Activated T-cell treated with anti-CD3 and anti-CD28 coated beads, Interleukin-2, amount 50 U/mL, for 1 hour (primary cell): ENCODE results near the gene DMRT3.

Experiments
- DNase-seq: peaks from one replicate; pipeline ENCODE4 v3.0.0-alpha.2; 2020

DMRT3 gene

GRCh38 chr9:1005043-1005667 lies 28.7 kb downstream of the DMRT3 start:
- DNase-seq = no peak

- DNase-seq = no peak
Measured at GRCh38 chr9:1007312-1007711, 30.9 kb downstream of the DMRT3 start.

- no peak for DNase-seq
Measured at GRCh38 chr9:1008216-1008615, 31.8 kb downstream of the DMRT3 start.

GRCh38 chr9:1009101-1009707 lies 32.7 kb downstream of the DMRT3 start:
- DNase-seq = peak; percentile 67

GRCh38 chr9:1013021-1013420 lies 36.6 kb downstream of the DMRT3 start:
- no peak for DNase-seq

- DNase-seq = no peak
Measured at GRCh38 chr9:1014225-1014624, 37.8 kb downstream of the DMRT3 start.

- DNase-seq = no peak
Measured at GRCh38 chr9:1014640-1015039, 38.2 kb downstream of the DMRT3 start.

GRCh38 chr9:1018121-1018520 lies 41.7 kb downstream of the DMRT3 start:
- DNase-seq = no peak

- DNase-seq = no peak
Measured at GRCh38 chr9:1024112-1024511, 47.7 kb downstream of the DMRT3 start.

GRCh38 chr9:1025131-1025530 lies 48.7 kb downstream of the DMRT3 start:
- DNase-seq = no peak

- DNase-seq = no peak
Measured at GRCh38 chr9:1026219-1026618, 49.8 kb downstream of the DMRT3 start.

GRCh38 chr9:1028501-1029190 lies 52.2 kb downstream of the DMRT3 start:
- DNase-seq = no peak

- DNase-seq = no peak
Measured at GRCh38 chr9:1031951-1032601, 55.6 kb downstream of the DMRT3 start.

- no peak for DNase-seq
Measured at GRCh38 chr9:1034271-1034670, 57.8 kb downstream of the DMRT3 start.

- DNase-seq = no peak
Measured at GRCh38 chr9:1039589-1039988, 63.1 kb downstream of the DMRT3 start.
